MCF 10A (cell line): Measurements from ENCODE around the gene MAP3K8. TPM values are rescaled to one million over a fixed set of nuclear protein-coding genes. Genes with fewer than 3 reads are reported as not detected.

ENCODE experiments used
- BruUV-seq: library from RNA; stranded (reverse); fragments of 400-500 nt; replicated peaks from 2 replicates; lab custom pipeline; 2021; lab: Mats Ljungman, UMichigan
- CTCF ChIA-PET: fragments of 300-600 bp; sonication (Branson Sonifier 250); formaldehyde crosslinking; extraction: SDS; loops from one replicate; lab custom pipeline; 2021; ENCODE audit warnings: antibody characterized with exemption, inconsistent platforms; lab: Yijun Ruan, JAX
- POLR2A ChIA-PET: fragments of 300-600, 350-650 bp; sonication (Branson Sonifier 250); formaldehyde crosslinking; extraction: SDS; loops from one replicate; lab custom pipeline; 2020; ENCODE audit warnings: antibody characterized with exemption, inconsistent platforms; lab: Yijun Ruan, JAX
- DNase-seq: peaks from one replicate; pipeline ENCODE4 v3.0.0-alpha.2; 2018; ENCODE audit not compliant: unreplicated experiment
- H3K27ac Mint-ChIP-seq: one replicate; pipeline ENCODE4 v1.8.0; 2022; ENCODE audit warnings: mild to moderate bottlenecking, low read depth, mixed read lengths; ENCODE audit not compliant: unreplicated experiment
- H3K27me3 Mint-ChIP-seq: one replicate; pipeline ENCODE4 v1.8.0; 2022; ENCODE audit warnings: mixed read lengths; ENCODE audit not compliant: insufficient read depth, unreplicated experiment
- H3K36me3 Mint-ChIP-seq: one replicate; pipeline ENCODE4 v1.8.0; 2022; ENCODE audit warnings: mild to moderate bottlenecking, moderate library complexity, mixed read lengths; ENCODE audit not compliant: insufficient read depth, unreplicated experiment
- H3K4me1 Mint-ChIP-seq: one replicate; pipeline ENCODE4 v1.8.0; 2022; ENCODE audit warnings: mixed read lengths; ENCODE audit not compliant: insufficient read depth, unreplicated experiment
- H3K4me3 Mint-ChIP-seq: one replicate; pipeline ENCODE4 v1.8.0; 2022; ENCODE audit warnings: mild to moderate bottlenecking, moderate library complexity, mixed read lengths; ENCODE audit not compliant: unreplicated experiment
- H3K9me3 Mint-ChIP-seq: one replicate; pipeline ENCODE4 v1.8.0; 2022; ENCODE audit warnings: mixed read lengths; ENCODE audit not compliant: unreplicated experiment
- intact Hi-C: fragments of 100-400 bp; cut with micrococcal nuclease; formaldehyde crosslinking; loops from 2 replicates; pipeline ENCODE4 v1.14.1; 2022
- total RNA-seq: library from RNA; stranded (reverse); gene quantifications from 2 replicates; pipeline ENCODE4 v1.2.3, GENCODE V29; 2022
- TF ChIP-seq, protein P1 (sequence below): fragments of 200-600 bp; IDR thresholded peaks from one replicate; pipeline ENCODE4 v1.8.0; 2022; ENCODE audit warnings: antibody characterized with exemption, mild to moderate bottlenecking; ENCODE audit not compliant: unreplicated experiment

The MAP3K8 gene
- total RNA-seq, 1 experiment from 2014 or later, result 1.5 TPM

DNA sequence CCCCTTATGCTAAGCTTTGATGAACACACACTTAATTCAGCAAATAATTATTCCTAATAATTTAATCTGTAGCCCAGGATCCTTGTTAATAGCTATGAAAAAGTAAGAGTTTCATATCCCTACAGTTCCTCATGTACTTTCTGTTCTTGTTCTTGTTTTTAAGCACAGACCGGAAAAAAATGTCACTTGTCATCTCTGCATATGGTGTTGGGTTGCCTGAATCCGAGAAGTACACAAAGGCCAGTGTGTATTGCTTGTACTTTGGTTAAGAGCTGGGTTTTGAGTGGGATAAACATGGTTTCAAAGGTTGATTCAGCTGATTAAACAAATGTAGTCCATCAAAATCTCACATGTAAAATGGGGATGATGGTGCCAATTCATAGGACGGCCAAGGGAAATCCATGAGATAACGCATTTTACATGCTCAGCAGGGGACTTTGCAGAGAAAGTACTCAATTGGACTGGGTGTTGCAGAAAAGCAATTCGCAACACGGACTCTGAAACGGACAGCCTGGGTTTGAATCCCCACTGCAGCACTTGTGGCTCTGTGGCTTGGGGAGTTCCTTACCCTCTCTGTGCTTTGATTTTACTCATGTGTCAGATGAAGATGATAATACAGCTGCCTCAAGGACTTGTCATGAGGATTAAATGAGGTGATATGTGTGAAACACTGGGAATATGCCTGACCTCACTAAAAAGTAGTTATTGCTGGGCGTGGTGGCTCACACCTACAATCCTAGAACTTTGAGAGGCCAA lies 71.7 kb downstream of the MAP3K8 start:
- ChIA-PET CTCF (interaction anchor here (1.2 kb wide), 1 partner anchor 58 kb away, joined by 3 read pairs; no protein-coding TSS in a partner anchor), POLR2A (no interaction called here)
- BruUV-seq, result no TSS peak
- Mint-ChIP-seq H3K4me1 (peaks cover 8% of the 10 kb centered on the region), H3K9me3 (no peaks in the 10 kb centered on the region), H3K36me3 (no peaks in the 10 kb centered on the region), H3K27ac (no peak overlapping the region), H3K4me3 (no peak overlapping the region), H3K27me3 (no peaks in the 10 kb centered on the region)
- no peak for DNase-seq
- intact Hi-C loops, result no loop called here
- TF ChIP-seq, protein P1, sequence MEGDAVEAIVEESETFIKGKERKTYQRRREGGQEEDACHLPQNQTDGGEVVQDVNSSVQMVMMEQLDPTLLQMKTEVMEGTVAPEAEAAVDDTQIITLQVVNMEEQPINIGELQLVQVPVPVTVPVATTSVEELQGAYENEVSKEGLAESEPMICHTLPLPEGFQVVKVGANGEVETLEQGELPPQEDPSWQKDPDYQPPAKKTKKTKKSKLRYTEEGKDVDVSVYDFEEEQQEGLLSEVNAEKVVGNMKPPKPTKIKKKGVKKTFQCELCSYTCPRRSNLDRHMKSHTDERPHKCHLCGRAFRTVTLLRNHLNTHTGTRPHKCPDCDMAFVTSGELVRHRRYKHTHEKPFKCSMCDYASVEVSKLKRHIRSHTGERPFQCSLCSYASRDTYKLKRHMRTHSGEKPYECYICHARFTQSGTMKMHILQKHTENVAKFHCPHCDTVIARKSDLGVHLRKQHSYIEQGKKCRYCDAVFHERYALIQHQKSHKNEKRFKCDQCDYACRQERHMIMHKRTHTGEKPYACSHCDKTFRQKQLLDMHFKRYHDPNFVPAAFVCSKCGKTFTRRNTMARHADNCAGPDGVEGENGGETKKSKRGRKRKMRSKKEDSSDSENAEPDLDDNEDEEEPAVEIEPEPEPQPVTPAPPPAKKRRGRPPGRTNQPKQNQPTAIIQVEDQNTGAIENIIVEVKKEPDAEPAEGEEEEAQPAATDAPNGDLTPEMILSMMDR, result no peak

DNA sequence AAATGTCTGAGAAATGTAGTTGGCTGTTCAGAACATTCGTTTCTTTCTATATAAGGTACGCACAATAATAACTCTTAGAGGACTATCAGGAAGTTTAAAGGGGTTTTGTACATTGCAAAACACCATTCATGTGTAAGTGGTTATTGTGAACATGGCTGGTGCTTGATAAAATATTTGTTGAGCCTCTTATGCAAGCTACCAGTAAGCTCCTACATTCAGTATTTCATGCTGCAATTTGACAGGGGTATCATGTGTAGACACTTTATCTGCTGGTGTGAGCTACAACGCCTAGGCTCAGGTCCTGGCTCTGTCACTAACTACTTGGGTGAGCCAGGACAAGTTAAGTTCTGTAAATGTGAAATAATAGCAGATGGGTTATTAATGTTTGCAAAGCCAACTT lies 75.5 kb downstream of the MAP3K8 start:
- intact Hi-C loops, result no loop called here
- H3K36me3 Mint-ChIP-seq, result peaks cover 5% of the 10 kb centered on the region
- H3K4me3 Mint-ChIP-seq, result no peak overlapping the region
- POLR2A ChIA-PET, result no interaction called here
- H3K9me3 Mint-ChIP-seq, result no peaks in the 10 kb centered on the region
- TF ChIP-seq, protein P1, result no peak
- CTCF ChIA-PET, result interaction anchor here (0.9 kb wide), 1 partner anchor 19 kb away, joined by 3 read pairs; no protein-coding TSS in a partner anchor
- no peak for DNase-seq
- H3K4me1 Mint-ChIP-seq, result no peaks in the 10 kb centered on the region
- no peaks in the 10 kb centered on the region for H3K27me3 Mint-ChIP-seq
- H3K27ac Mint-ChIP-seq, result no peak overlapping the region
- BruUV-seq, result no TSS peak

DNA sequence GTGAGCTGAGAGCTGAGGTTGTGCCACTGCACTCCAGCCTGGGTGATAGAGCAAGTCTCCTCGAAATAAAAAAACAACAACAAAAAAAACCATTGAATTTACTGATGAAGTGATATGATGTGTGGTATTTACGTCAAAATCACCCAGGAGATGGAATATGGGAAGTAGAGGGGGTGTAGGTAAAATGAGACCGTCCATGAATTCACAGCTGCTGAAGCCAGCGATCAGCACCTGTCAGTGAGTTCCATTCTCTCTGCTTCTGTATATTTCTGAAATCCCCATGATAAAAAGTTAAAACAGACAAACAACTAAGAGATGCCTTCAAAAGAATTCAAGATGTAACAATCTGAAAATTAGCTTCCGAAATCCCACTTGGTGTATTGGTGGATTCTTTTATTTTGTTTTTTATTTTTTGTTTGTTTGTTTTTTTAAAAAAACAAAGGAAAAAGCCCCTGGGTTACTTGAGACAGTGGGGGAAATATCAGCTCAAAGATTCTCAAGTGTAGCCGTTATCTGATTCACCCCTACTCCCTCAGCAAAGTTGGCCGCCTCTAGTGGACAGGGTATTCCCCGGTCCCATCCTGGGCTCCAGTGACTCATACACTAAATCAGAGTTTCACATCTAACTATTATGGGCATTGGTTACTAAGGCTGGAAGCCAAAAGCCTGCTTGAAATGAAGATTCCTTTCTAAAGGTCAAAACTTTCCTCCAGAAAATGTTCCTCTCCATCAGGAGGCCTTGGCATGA lies 76.4 kb downstream of the MAP3K8 start:
- Mint-ChIP-seq H3K4me1 (no peaks in the 10 kb centered on the region), H3K36me3 (peaks cover 5% of the 10 kb centered on the region), H3K27me3 (no peaks in the 10 kb centered on the region), H3K4me3 (no peak overlapping the region), H3K9me3 (no peaks in the 10 kb centered on the region), H3K27ac (no peak overlapping the region)
- ChIA-PET POLR2A (interaction anchor here (0.8 to 1.1 kb wide), 2 partner anchors 17 to 25 kb away, joined by 3 to 4 read pairs; no protein-coding TSS in a partner anchor), CTCF (interaction anchor here (0.9 kb wide), 1 partner anchor 18 kb away, joined by 3 read pairs; no protein-coding TSS in a partner anchor)
- DNase-seq, result peak; percentile 88
- BruUV-seq, result no TSS peak
- intact Hi-C loops, result no loop called here
- TF ChIP-seq, protein P1, result no peak
